NCI-H1092 treated with DMSO at 0.1 percent for 48 hours (cell line): Measurements from ENCODE around the gene FAM131B.

ENCODE experiments used
- DNase-seq: peaks from one replicate; lab custom pipeline; 2025; lab: John Stamatoyannopoulos, UW

FAM131B gene

GRCh38 chr7:143359771-143360353, 2.7 kb downstream of the FAM131B start:
- DNase-seq = no peak

- no peak for DNase-seq
These were observed 3.9 kb downstream of the FAM131B start for GRCh38 chr7:143358626-143359025.

DNA sequence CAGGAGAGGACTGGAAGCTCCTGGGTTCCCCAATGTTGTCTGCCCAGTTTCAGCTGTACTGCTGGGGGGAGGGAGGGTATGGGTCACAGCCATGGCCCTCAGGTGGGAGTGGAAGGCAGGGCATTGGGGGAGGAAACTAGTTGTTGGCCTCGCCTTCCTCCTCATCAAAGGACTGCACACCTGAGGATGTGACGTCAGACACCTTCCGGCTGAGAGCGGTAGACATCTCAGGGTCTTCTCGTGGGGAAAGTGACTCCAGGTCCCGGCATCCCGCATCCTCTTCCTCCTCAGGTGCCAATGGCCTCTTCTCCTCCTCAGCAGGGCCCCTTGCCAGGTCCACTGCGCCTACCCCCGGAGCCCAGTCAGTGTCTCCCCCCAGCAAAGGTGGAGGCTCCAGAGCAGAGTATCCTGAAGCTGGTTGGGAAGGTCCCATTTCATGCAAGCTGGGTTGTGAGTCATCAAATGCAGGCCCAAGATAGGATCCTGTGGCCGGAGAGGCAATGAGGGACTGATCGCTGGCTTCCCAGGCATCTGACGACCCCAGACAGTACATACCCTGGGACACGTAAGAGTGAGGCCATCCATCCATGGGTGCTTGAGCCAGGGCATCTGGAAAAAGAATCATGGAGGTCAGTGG, 6.0 kb downstream of the FAM131B start:
- DNase-seq = no peak

- no peak for DNase-seq
These were observed 6.8 kb downstream of the FAM131B start for GRCh38 chr7:143355450-143356385.

DNA sequence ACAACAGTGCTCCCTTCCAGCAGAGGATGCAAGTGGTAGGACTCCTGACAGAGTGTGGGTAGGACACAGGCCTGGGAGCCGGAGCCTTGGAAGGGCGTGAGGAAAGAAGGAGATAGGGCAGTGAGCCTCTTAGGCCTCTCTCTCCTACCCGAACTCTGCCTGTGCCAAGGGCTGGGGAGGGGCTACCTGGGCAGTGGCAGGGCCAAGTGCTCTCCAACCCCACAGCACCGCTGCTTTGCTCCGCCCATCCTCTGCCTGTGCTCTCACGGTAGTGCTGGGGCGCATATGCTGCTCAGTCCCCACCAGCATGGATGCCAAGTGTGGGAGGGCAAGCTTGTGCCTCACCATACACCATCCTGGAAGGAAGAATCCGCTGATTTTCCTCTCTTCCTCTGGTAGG, 7.5 kb downstream of the FAM131B start:
- DNase-seq = no peak

- no peak for DNase-seq
These were observed 8.1 kb downstream of the FAM131B start for GRCh38 chr7:143354376-143354775.

DNA sequence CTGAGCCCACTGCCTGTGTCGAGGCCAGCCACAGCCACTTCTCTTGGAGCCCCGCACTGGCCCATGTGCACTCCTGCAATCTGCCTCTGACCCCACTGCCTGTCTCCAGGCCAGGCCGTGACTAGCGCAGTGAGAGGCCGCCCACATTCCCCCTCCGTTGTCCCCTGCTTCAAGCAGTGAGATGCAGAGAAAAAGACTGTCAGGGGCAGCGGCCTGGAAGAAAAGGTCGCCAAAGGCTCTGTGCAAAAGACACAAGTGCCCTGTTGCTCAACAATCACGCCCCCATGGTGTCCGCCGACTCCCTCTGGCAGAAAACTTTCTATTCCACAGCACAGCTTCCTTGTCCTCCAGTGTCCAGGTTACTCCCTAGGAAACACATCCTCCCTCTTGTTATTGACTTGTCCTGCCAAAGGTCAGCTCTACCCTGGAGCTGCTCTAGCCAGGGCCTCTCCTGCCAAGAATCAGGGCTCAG, 9.9 kb downstream of the FAM131B start:
- DNase-seq = no peak

GRCh38 chr7:143351574-143351973, 10.9 kb downstream of the FAM131B start:
- DNase-seq = no peak

GRCh38 chr7:143351060-143351459, 11.5 kb downstream of the FAM131B start:
- no peak for DNase-seq

DNA sequence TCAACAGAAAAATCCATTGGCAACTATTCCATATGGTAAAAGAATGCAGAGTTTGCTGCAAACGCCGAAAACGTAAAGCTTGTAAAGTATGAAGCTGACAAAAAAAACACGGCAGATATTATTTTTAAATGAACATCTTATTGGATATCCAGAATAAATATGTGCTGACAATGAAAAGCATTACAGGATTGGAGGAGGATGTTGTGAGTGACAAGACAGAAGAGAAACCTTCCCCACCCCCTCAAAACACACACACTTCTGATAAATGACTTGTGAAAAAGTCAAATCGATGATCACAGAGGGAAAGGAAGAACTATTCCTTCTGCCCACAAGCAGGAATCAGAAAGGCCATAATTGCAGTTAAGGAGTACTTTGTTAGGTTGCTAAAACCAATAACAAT, 14.6 kb downstream of the FAM131B start:
- DNase-seq = no peak

DNA sequence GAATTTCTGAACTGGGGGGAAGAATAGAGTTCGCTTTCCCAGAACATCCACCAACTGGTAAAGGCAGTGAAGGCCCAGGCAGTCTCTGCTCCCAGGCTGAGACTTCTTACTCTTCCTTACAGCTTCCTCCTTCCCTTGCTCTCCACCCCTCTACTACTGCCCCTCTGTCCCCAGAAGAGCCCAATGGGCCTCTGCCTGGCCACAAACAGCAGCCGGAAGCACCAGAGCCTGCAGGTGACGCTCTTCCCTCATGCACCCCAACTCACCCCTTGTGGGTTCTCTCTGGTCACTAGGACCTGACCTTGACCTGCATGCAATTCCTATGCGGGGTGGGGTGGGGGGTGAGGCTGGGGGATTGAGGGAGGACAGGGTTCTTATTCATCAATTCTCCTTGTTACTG, 16.5 kb downstream of the FAM131B start:
- no peak for DNase-seq

DNA sequence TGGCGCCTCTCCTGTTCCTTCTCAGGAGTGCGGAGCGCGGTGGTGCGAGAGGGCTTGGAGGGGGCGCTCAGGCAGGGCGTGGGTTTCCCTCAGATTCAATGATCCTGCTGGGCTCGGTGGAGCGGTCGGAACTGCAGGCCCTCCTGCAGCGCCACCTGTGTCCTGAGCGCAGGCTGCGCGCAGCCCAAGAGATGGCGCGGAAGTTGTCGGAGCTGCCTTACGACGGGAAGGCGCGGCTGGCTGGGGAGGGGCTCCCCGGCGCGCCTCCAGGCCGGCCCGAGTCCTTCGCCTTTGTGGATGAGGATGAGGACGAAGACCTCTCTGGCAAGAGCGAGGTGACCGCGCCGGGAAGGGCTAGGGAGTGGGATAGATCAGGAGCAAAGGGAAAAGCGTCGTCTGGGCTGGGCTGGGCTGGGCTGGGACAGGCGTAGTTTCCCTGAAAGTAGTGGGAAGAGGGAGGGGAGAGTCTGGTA, 17.0 kb downstream of the FAM131B start:
- peak; percentile 14 for DNase-seq

GRCh38 chr7:143343596-143343995, 18.9 kb downstream of the FAM131B start:
- no peak for DNase-seq

GRCh38 chr7:143341842-143342241, 20.7 kb downstream of the FAM131B start:
- no peak for DNase-seq

DNA sequence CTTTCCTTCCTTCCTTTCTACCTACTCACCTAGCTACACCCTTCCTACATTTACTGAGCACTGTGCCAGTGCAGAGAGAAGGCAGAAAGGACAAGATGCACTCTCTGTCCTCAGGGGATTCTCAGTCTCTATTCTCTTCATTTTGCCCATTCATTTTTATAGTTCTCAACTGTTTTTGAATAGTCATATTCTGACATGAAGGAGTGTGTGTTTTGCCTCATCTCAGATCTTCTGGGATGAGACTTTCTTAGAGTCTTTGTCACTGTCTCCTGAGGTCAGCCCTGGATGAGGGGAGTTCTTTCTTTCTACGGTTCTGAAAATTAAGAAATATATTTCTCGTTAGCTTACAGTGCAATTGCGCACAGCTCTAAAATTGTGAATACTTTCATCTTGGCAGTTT, 25.3 kb downstream of the FAM131B start:
- DNase-seq = no peak

- no peak for DNase-seq
These were observed 28.3 kb downstream of the FAM131B start for GRCh38 chr7:143334244-143334643.

DNA sequence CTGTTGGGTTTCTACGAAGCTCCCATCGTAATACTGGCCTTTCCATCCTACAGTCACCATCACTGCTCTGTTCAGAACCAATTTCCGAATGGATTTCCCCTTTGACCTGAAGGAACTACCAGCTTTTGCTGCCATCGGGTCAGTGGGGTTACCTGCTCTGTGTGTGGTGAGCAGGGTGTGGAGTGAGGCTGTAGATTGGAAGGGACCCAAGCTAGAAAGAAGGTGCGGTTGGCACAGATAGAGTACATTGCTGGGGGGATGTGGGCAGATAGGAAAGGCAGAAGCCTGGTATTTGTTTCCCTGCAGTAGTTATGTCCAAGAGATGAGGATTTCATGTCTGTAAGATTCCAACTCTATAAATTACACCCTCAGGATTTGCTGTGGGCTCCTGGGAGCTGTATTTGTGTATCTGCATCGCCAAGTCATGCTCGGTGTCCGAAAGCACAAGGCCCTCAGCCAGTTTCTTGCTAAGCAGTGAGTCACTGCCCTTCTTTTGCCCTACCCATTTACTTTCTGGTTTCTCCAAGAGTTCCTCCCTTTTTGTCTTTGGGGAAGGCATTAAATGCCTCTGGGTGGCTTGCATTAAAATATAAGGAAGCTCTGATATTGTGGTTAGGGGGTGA, 31.2 kb downstream of the FAM131B start:
- no peak for DNase-seq

DNA sequence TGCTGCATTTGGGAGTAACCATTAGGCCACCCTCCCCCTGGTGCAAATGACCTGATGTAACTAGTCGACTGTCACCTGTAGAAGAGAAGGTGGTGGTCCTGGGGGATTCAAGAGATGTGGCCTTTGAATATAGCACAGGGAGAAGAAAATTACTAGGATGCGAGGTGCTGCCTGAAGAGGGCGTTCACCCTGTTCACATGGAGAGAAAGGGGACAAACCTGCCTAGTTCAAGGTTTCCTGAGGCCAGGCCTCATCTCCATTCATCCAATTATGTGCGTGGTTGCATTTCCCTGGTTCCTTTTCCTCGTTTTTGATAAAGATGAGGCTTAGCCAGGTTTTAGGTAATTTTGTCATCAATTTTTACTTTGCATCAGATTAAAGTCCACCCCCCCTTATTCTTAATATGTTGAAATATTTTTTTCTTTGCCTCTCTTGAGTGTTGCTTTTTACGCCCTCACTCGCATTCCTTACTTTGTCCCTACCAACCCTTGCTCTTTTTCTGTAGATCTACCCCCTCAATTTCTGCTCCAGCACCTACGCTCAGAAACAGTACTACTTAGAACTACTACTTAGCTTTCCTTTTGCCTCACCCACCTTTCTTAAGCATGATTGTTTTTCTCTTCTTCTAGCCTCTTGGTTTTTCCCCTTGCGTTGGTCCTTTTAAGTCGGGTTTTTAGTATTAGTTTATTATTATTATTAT, 32.9 kb downstream of the FAM131B start:
- no peak for DNase-seq

DNA sequence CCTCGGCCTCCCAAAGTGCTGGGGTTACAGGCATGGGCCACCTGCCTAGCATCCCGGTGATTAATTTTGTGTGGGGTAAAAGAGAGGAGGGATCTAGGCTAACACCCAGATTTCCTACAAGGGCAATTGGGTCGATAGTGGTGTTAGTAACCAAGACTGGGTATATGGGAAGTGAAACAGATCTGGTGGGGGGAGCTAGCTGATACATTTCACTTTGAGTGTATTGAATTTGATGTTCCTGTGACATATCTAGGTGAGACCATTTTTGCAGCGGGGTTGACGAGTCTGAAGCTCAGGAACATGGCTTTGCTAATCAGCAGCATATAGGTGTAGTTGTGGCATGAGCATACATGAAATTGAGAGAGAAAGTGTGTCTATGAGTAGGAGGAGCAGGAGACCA, 34.6 kb downstream of the FAM131B start:
- DNase-seq = no peak

GRCh38 chr7:143325240-143325639, 37.3 kb downstream of the FAM131B start:
- DNase-seq = no peak

DNA sequence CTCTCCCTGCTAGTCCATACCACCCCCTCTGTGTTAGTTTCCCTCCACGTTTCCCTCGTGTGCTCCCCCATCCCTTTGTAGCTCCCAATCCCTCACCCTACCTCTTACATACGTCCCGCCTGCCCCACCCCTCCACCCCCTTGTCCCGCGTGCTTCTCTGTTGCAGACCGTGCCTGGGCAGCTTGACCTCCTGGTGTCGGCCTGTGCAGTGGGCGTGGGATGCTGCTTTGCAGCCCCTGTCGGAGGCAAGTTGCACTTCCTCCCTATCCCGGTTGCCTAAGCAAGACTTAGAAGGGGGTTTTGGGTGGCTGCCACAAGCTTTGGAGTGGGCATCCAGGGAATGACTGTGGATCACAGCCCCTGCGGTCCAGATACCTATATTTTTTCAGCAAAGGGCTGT, 38.9 kb downstream of the FAM131B start:
- no peak for DNase-seq
